IMR-90 (cell line): ENCODE measurements around the gene TRAPPC12. TPM values are rescaled to one million over a fixed set of nuclear protein-coding genes. Genes with fewer than 3 reads are reported as not detected.

ENCODE experiments used
- ATAC-seq: fragments of 200-7000 bp; cut with Tn5 transposase; 2 replicates; pipeline ENCODE4 v1.9.1; 2020; ENCODE audit warnings: low read depth, mild to moderate bottlenecking, moderate library complexity
- BruUV-seq: library from RNA; stranded (reverse); fragments of 400-500 nt; replicated peaks from 2 replicates; lab custom pipeline; 2021; lab: Mats Ljungman, UMichigan
- CTCF ChIA-PET: fragments of 300-600 bp; formaldehyde crosslinking; extraction: SDS; loops from one replicate; lab custom pipeline; 2021; ENCODE audit warnings: antibody characterized with exemption; lab: Yijun Ruan, JAX
- POLR2A ChIA-PET: fragments of 300-600 bp; sonication (Branson Sonifier 250); formaldehyde crosslinking; loops from one replicate; lab custom pipeline; 2022; ENCODE audit warnings: antibody characterized with exemption; ENCODE audit not compliant: unreplicated experiment; lab: Charles Lee
- DNase-seq: peaks from one replicate; pipeline ENCODE4 v3.0.0; 2013
- H2AFZ ChIP-seq: replicated peaks from 2 replicates; pipeline ENCODE3; 2013; ENCODE audit warnings: low read length, mild to moderate bottlenecking; ENCODE audit not compliant: poor library complexity
- H2AK5ac ChIP-seq: 2 replicates; pipeline ENCODE4 v1.6.1; 2013; ENCODE audit warnings: low read depth, low read length, inconsistent platforms
- H2AK9ac ChIP-seq: replicated peaks from 2 replicates; pipeline ENCODE3; 2013; ENCODE audit warnings: mild to moderate bottlenecking, low read depth, low read length, moderate library complexity; ENCODE audit not compliant: poor library complexity
- H2BK120ac ChIP-seq: 2 replicates; pipeline ENCODE4 v1.6.1; 2013; ENCODE audit warnings: low read depth, low read length, inconsistent platforms
- H2BK15ac ChIP-seq: 3 replicates; pipeline ENCODE4 v1.6.1; 2013; ENCODE audit warnings: low read depth, low read length, inconsistent platforms
- H2BK20ac ChIP-seq: 2 replicates; pipeline ENCODE4 v1.6.1; 2013; ENCODE audit warnings: low read depth, mild to moderate bottlenecking, inconsistent platforms, low read length, moderate library complexity
- H2BK5ac ChIP-seq: 2 replicates; pipeline ENCODE4 v1.6.1; 2013; ENCODE audit warnings: mild to moderate bottlenecking, low read depth, low read length, inconsistent platforms; ENCODE audit not compliant: poor library complexity, severe bottlenecking
- H3K14ac ChIP-seq: replicated peaks from 2 replicates; pipeline ENCODE4 v1.6.1; 2013; ENCODE audit warnings: low read depth, low read length, inconsistent platforms
- H3K18ac ChIP-seq: 2 replicates; pipeline ENCODE4 v1.6.1; 2013; ENCODE audit warnings: low read depth, low read length, control low read depth
- H3K23ac ChIP-seq: 2 replicates; pipeline ENCODE4 v1.6.1; 2013; ENCODE audit warnings: low read depth, low read length, inconsistent platforms
- H3K27ac ChIP-seq: 2 replicates; pipeline ENCODE4 v1.5.1; 2013; ENCODE audit warnings: mild to moderate bottlenecking, control low read depth, low read length; ENCODE audit not compliant: insufficient read depth
- H3K27me3 ChIP-seq: 2 replicates; pipeline ENCODE4 v1.6.1; 2013; ENCODE audit warnings: low read length; ENCODE audit not compliant: control insufficient read depth, insufficient read depth
- H3K36me3 ChIP-seq: 2 replicates; pipeline ENCODE4 v1.6.1; 2013; ENCODE audit warnings: low read length, mixed read lengths; ENCODE audit not compliant: control insufficient read depth, insufficient read depth
- H3K4ac ChIP-seq: 2 replicates; pipeline ENCODE4 v1.6.1; 2013; ENCODE audit warnings: low read depth, low read length, inconsistent platforms
- H3K4me1 ChIP-seq: 2 replicates; pipeline ENCODE4 v1.6.1; 2013; ENCODE audit warnings: low read length, mixed read lengths; ENCODE audit not compliant: control insufficient read depth, insufficient read depth
- H3K4me2 ChIP-seq: 2 replicates; pipeline ENCODE4 v1.6.1; 2013; ENCODE audit warnings: low read depth, mild to moderate bottlenecking, control low read depth, low read length, moderate library complexity
- H3K4me3 ChIP-seq: 2 replicates; pipeline ENCODE4 v1.5.1; 2013; ENCODE audit warnings: low read depth, mild to moderate bottlenecking, control low read depth, low read length, moderate library complexity; ENCODE audit not compliant: insufficient read depth
- H3K56ac ChIP-seq: 2 replicates; pipeline ENCODE4 v1.6.1; 2013; ENCODE audit warnings: low read length, inconsistent platforms; ENCODE audit not compliant: insufficient read depth; ENCODE audit errors: extremely low read depth
- H3K79me1 ChIP-seq, 2 experiments: 2 replicates each; pipeline ENCODE4 v1.6.1; 2013; ENCODE audit warnings: low read length in 2 of 2, inconsistent platforms in 1 of 2, low read depth in 1 of 2
- H3K9ac ChIP-seq: 2 replicates; pipeline ENCODE4 v1.6.1; 2013; ENCODE audit warnings: low read depth, low read length, control low read depth
- H3K9me1 ChIP-seq: 2 replicates; pipeline ENCODE4 v1.6.1; 2013; ENCODE audit warnings: low read length, inconsistent platforms; ENCODE audit not compliant: insufficient read depth
- H3K9me3 ChIP-seq: 2 replicates; pipeline ENCODE4 v1.6.1; 2013; ENCODE audit warnings: low read length; ENCODE audit not compliant: control insufficient read depth, insufficient read depth
- H4K20me1 ChIP-seq: 2 replicates; pipeline ENCODE4 v1.6.1; 2013; ENCODE audit warnings: low read length, inconsistent platforms; ENCODE audit not compliant: insufficient read depth
- H4K5ac ChIP-seq: 2 replicates; pipeline ENCODE4 v1.6.1; 2013; ENCODE audit warnings: mild to moderate bottlenecking, low read depth, low read length, control low read depth
- H4K8ac ChIP-seq, 2 experiments: 2 replicates each; pipeline ENCODE4 v1.6.1; 2013; ENCODE audit warnings: low read depth in 2 of 2, low read length in 2 of 2, control low read depth in 1 of 2, inconsistent platforms in 1 of 2
- H4K91ac ChIP-seq: 2 replicates; pipeline ENCODE4 v1.6.1; 2013; ENCODE audit warnings: low read depth, low read length, inconsistent platforms; ENCODE audit not compliant: insufficient read depth
- CEBPB ChIP-seq: IDR thresholded peaks from 2 replicates; pipeline ENCODE4 v1.6.1; 2012; ENCODE audit warnings: low read depth, low read length, improper control_type of control experiment
- CHD1 ChIP-seq: IDR thresholded peaks from 2 replicates; pipeline ENCODE4 v1.6.1; 2012; ENCODE audit warnings: low read depth, low read length, improper control_type of control experiment
- ELK1 ChIP-seq: fragments of 150-350 bp; IDR thresholded peaks from 2 replicates; pipeline ENCODE4 v1.6.1; 2016; ENCODE audit warnings: low read depth, mild to moderate bottlenecking, low read length, moderate library complexity, borderline replicate concordance
- FOS ChIP-seq: fragments of 150-350 bp; IDR thresholded peaks from 2 replicates; pipeline ENCODE4 v1.6.1; 2016; ENCODE audit warnings: low read depth, low read length
- MAFK ChIP-seq: IDR thresholded peaks from 2 replicates; pipeline ENCODE4 v1.6.1; 2012; ENCODE audit warnings: low read depth, low read length, improper control_type of control experiment
- MAZ ChIP-seq: IDR thresholded peaks from 2 replicates; pipeline ENCODE4 v1.6.1; 2012; ENCODE audit warnings: low read depth, mild to moderate bottlenecking, low read length, improper control_type of control experiment, moderate library complexity, borderline replicate concordance
- RAD21 ChIP-seq: IDR thresholded peaks from 2 replicates; pipeline ENCODE4 v1.6.1; 2012; ENCODE audit warnings: low read length, improper control_type of control experiment
- RCOR1 ChIP-seq: IDR thresholded peaks from 2 replicates; pipeline ENCODE4 v1.6.1; 2012; ENCODE audit warnings: mild to moderate bottlenecking, low read length, improper control_type of control experiment; ENCODE audit not compliant: insufficient replicate concordance
- RFX5 ChIP-seq: IDR thresholded peaks from 2 replicates; pipeline ENCODE4 v1.8.0; 2012; ENCODE audit warnings: low read depth, mild to moderate bottlenecking, low read length, moderate library complexity
- WGBS, 2 experiments: methylation state at CpG; one replicate each; pipeline versions ENCODE4 v1.1.5 to v1.1.7; 2013; ENCODE audit warnings: missing lambda C conversion rate in 2 of 2; ENCODE audit not compliant: insufficient read length in 1 of 2; ENCODE audit errors: extremely low coverage in 2 of 2; 5-methylcytosine and 5-hydroxymethylcytosine counted together
- dilution Hi-C: fragments of 300-500 bp; cut with HindIII; formaldehyde crosslinking; loops from one replicate; pipeline ENCODE4 v1.14.3; 2018; ENCODE audit warnings: low sequenced_read_pairs; ENCODE audit not compliant: unreplicated experiment
- in situ Hi-C: fragments of 300-500 bp; cut with MboI; formaldehyde crosslinking; loops from 3 replicates; pipeline ENCODE4 v1.14.3; 2019; ENCODE audit warnings: low sequenced_read_pairs, inconsistent platforms, mixed read lengths
- intact Hi-C: fragments of 100-400 bp; cut with micrococcal nuclease; formaldehyde crosslinking; loops from 2 replicates; pipeline ENCODE4 v1.10.0; 2022
- polyA plus RNA-seq, 3 experiments: library from polyadenylated mRNA; depleted of rRNA; stranded (reverse); fragments of >200 nt; gene quantifications; 2 replicates each; pipeline ENCODE4 v1.2.3, GENCODE V29; 2012; ENCODE audit warnings: low replicate concordance in 1 of 3
- total RNA-seq: library from RNA; depleted of rRNA; stranded (reverse); fragments of >200 nt; gene quantifications from 2 replicates; pipeline ENCODE4 v1.2.3, GENCODE V29; 2012

Gene TRAPPC12
- total and polyA plus RNA-seq, 2 of the 4 experiments (the other 2 are of a cell fraction), result 25.8 to 69.9 TPM

DNA sequence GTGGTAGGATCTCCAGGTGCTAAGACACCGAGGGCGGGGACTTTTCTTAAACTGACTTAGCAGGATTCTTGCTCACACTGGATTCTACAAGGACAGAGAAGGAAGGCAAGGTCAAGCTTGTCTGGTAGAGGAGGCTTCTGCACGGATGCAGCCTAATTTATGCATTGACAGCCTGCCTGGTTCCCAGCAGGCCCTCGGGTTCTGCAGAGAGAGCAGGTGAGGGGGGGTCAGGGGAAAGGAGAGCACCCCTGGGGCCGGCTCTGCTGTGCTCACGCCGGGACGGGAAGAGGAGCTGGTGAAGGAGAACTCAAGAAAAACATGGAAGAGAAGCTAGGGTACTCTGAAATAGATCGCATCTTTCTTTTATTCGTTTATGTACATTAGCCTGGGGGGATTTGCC is 93.5 kb downstream of the TRAPPC12 start:
- Histone ChIP-seq H3K27me3 (no peaks in the 10 kb centered on the region), H2BK15ac (no peak overlapping the region), H3K56ac (no peak overlapping the region), H2AK5ac (no peak overlapping the region), H4K91ac (no peak overlapping the region), H3K14ac (no peak overlapping the region), H4K20me1 (no peaks in the 10 kb centered on the region), H4K5ac (no peak overlapping the region), H3K9me3 (no peaks in the 10 kb centered on the region), H2BK20ac (no peak overlapping the region), H2AFZ (no peak overlapping the region), H3K4me2 (no peak overlapping the region), H3K36me3 (peaks cover 42% of the 10 kb centered on the region), H3K18ac (no peak overlapping the region), H3K4ac (no peak overlapping the region), H3K9me1 (peaks cover 28% of the 10 kb centered on the region), H3K4me3 (no peak overlapping the region), H2AK9ac (no peak overlapping the region), H3K79me1 (peaks cover 8 to 38% of the 10 kb centered on the region in 2 experiments; a peak in 3 of 4 replicates), H3K4me1 (peaks cover 22% of the 10 kb centered on the region), H3K23ac (no peak overlapping the region), H4K8ac (no peak overlapping the region), H2BK120ac (no peak overlapping the region), H3K27ac (no peak overlapping the region), H2BK5ac (no peak overlapping the region), H3K9ac (no peak overlapping the region)
- TF ChIP-seq RFX5 (no peak), MAZ (no peak), MAFK (no peak), RCOR1 (no peak), CHD1 (no peak), FOS (no peak), CEBPB (no peak), RAD21 (no peak), ELK1 (no peak)
- DNase-seq, result no peak
- no TSS peak for BruUV-seq
- in situ Hi-C loops, result no loop called here
- CTCF ChIA-PET, result no interaction called here
- 33% methylated on average over 1 of the region's 10 CpGs; no CpG with 5 or more reads in 1 of the 2 experiments for WGBS, 2 experiments
- dilution Hi-C loops, result no loop called here
- POLR2A ChIA-PET, result no interaction called here
- ATAC-seq, result no peak
- intact Hi-C loops, result no loop called here
